Activated CD4-positive, CD25-positive, alpha-beta regulatory T cell treated with anti-CD3 and anti-CD28 coated beads, Interleukin-2, amount 50 U/mL, for 24 hours (primary cell): ENCODE results near the gene MEDAG.

ENCODE experiments used
- ATAC-seq, 2 donors: fragments of 150-1000 bp; cut with Tn5 transposase; one replicate each; pipeline ENCODE4 v1.10.0; 2021; ENCODE audit warnings: mild to moderate bottlenecking in 1 of 2, moderate library complexity in 1 of 2

Gene MEDAG

DNA sequence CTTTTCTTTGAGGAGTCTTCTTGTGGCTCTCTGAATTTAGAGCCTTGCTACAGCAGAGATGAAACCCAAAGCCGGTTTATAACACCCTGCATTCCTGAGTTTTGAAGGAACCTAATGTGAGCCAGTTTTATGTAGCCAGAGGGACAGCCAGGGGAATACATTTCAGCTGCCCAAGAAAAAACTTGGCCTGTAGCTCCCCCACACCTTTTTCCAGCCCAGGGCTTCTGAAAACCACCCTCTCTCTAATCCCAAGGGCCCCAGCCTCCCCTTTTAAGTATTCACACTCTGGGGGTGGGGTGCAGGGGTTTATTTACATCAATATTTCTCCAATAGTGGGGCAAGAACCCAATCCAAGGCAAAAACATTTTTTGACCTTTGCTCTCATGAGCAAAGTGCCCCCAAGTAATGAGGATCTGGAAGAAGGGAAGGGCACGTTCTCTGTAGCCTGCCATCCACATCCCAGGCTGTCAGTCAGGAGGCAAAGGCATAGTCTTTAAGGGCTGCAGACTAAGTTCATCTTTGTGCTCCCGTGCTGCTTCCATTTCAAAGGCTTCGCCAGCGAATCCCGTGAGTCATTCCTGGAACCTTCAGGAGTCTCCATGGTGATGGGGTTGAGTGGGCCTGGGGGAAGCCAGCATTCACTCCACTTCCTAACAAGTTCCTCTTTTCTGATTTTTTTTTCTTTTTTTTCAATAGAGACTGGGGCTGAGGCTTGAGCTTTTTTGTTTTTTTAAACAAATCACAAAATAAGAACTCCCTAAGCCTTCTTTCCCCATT is 33.2 kb upstream of the MEDAG start:
- no peak for ATAC-seq

DNA sequence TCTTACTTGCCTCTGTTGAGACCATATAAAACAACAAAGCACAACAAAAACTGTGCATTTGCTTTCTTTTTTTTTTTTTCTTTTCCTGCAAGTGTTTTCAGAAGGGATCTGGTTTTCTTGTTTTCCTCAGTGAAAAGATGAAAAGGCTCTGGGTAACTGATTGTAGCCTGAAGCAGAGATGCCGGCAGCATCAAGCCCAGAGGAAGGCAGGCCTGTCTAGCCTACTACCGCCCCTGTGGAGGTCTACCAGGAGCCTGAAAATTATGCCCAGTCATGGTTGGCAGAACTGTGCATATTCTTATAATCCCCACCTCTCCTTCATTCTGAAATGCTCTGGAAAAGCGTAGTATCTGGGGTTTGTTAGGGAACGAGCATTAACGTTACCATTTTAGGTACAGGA is 32.6 kb upstream of the MEDAG start:
- no peak for ATAC-seq

DNA sequence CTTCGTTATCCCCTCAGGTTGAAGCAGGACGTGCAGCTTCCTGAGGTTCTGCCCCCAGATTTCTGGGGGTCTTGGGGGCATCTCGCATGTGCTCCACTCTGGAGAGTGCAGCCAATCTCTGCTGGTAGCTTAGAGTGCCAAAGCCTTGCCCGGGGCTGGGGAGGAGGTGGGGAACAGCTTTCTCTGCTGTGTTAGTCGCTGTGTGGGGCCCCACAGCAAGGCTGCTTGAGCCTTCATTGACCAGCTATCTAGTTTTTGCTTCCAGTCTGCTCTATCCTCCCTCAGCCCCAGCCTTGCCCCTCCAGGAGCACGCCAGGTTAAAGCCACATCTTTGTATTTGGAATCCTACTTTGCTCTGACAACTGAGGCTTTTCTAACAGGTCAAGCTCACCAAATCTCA is 32.0 kb upstream of the MEDAG start:
- ATAC-seq, result no peak

DNA sequence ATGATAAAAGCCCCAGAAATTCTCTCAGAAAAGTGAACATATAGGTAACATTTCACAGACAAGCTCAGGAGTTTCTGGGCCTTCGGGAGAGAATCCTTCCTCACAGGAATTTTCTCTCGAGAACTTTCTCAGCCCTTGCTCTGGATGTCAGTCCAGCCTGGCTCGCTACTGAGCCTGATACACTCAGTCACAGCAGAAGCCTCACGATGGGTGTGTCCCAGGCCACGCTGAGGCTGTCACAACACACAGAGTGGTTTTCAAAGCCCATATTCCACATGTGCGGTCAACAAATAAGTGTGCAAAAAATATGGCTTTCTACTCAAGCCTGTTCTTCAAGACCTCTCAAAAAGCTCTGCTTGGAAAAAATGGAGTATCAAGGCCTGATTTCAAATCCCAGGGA is 31.5 kb upstream of the MEDAG start:
- ATAC-seq, result no peak

- ATAC-seq, result no peak
Observed at GRCh38 chr13:30877335-30877734, 28.7 kb upstream of the MEDAG start.

DNA sequence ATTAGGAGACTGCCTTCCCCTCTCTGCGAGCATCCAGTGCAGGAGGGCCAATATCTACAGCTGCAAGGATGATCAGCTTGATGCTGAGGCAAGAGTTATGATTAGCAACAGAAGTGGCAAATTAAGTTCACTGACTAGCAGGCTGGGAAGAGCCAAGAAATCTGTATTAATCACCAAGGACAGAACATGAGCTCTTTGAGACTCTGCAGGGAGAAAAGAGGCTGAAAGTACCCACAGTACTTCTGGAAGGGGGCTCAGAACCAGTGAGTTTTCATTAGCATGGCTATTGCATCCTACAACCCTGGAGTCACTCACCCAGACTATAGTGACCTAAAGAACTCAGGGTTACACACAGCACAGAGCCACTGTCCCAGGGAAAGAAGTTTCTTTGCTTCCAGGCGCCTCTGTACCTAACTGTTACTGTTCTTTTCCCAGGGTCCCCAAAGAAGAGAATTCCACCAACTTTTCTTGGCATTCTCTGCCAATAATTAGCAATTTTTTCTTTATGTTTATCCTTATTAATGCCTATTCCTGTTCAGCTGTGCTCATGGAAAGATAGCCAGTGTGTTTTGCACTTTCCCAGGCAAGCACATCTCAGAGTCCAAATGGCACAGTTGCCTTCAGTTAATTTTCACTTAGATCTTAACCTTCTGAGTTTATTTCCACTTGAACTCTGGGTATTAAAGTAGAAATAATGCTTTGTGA is 25.8 kb upstream of the MEDAG start:
- no peak for ATAC-seq

DNA sequence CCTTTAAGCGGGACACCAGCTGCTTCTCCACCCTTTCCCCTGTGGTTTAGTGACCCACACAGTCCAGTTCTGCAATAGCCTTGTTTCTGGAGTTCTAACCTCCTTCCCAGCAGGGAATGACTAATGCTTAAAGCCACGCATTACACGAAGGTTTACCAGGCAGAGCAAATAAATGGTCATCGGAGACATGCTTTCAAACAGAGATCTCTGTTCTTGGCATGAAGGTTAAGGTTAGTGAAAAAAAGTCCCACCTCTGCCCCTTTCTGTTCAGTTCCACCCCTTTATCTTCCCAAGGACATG is 25.3 kb upstream of the MEDAG start:
- no peak for ATAC-seq

- ATAC-seq, result no peak
Observed at GRCh38 chr13:30881191-30881651, 24.9 kb upstream of the MEDAG start.

GRCh38 chr13:30882026-30882850 is 23.8 kb upstream of the MEDAG start:
- no peak for ATAC-seq

- ATAC-seq, result no peak
Observed at GRCh38 chr13:30882996-30883766, 22.9 kb upstream of the MEDAG start.

DNA sequence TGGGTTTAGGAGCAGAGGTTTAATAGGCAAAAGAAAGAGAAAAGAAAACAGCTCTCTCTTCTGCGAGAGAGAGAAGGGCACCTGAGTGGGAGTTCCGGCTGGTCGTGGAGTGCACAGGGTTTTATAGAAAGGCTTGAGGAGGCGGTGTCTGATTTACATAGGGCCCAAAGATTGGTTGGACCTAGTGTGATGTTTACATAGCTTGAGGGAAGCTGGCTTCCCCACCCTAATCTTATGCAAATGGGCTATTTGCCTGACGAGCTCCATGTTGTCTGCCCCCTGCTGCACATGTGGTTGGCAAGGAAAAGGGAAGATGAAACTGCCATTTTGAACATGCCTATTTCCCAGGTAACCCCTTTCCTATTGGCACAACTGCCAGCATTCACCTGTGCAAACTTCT is 21.5 kb upstream of the MEDAG start:
- peak in 1 of 2 donors; percentile 20 for ATAC-seq

GRCh38 chr13:30889196-30889690 is 16.8 kb upstream of the MEDAG start:
- ATAC-seq, result no peak

GRCh38 chr13:30892966-30893365 is 13.1 kb upstream of the MEDAG start:
- no peak for ATAC-seq

DNA sequence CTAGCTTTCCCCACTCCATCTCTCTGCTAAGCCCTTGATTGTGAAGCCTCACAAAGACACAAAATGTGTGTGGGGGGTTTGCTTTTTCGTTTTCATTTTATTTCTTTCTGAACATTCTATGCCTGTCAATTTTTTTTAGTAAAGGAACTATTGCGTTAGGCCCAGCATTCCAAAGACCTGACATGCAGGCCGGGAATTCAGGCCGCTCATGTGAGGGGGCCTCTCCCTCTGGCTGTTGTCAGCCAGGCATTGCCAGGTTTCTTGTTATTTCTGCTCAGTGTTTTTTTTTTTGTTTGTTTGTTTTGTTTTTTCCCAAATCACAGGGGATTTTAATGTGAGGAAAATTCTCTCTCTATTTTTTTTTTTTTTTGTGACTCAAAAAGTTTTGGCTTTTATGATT is 10.3 kb upstream of the MEDAG start:
- no peak for ATAC-seq

DNA sequence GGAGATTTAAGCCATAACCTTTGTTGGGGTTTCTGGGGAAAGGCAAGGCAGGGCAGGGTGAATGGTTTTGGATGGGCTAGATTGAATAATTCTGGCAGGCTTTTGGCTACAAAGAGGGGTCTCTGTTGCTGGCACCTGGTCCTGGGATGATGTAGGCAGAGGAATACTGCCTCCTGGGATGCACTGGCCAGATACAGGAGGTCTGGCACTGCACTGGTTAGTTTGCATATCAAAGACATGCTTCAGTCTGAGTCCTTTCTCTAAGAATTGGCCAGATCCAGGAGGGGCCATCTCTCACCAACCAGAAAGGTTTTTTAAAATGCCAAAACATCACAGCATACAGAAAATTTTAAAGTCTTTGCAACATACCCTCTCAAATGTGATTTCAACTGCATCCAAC is 8.0 kb upstream of the MEDAG start:
- no peak for ATAC-seq

GRCh38 chr13:30898678-30899241 is 7.3 kb upstream of the MEDAG start:
- peak in 1 of 2 donors; percentile 20 for ATAC-seq

- no peak for ATAC-seq
Observed at GRCh38 chr13:30900436-30900835, 5.6 kb upstream of the MEDAG start.

DNA sequence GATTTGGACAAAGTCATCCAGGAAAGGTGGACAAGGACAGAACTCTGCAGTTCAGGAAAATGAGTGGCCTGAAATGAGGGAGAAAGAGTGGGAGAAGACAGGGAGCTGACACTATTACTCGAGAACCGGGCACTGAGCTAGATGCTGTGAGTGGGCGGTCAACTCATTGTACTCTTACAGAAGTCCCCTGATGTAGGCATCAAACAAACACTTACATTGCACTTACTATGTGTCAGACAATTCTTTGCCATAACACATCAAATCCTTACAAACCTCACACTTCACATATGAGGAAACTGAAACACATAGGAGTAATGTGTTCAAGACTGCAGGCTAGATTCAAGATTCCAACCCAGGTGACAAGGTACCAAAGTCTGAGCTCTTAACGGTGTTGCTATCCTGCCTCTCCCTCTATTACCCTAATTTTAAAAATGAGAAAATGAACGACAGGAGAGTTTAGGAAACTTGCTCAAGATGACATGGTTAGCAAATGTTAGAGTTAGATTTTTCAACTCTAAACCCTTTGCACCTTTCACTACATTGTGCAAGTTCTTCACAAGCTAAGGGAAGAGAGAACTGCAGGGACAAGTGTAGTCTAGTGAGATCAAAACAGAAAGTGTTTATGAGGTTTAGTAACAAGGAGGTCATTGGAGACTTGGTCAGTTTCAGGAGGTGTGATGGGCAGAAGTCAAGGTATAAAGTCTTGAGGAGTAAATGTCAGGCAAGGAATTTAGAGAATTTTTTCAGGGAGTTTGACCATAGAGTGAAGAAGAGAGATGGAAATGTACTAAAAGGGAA is 4.9 kb upstream of the MEDAG start:
- peak in 1 of 2 donors; percentile 27 for ATAC-seq

GRCh38 chr13:30904043-30904442 is 2.0 kb upstream of the MEDAG start:
- no peak for ATAC-seq

DNA sequence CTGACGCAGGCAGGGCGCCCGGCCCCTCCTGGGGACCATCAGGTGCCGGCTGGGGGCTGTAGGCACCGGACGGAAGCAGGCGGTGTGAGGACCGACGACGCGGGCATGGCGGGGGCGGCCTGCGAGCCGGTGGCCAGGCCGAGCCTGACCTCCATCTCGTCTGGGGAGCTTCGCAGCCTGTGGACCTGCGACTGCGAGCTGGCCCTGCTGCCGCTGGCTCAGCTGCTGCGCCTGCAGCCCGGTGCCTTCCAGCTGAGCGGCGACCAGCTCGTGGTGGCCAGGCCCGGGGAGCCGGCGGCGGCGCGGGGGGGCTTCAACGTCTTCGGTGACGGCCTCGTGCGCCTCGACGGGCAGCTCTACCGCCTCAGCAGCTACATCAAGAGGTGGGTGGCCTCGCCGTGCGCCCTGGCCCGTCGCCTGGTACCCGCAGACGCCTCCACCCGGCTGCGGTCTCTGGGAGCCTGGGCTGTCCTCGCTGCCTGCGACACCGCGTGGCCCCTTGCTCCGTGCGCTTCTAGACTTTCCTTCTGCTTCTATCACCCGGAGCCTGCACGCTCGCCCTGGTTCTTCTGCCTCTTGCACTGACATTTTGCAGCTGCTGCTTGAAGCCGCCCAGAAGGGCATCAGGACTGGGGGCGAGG is 460 bp downstream of the MEDAG start:
- no peak for ATAC-seq
